ENCODE measurements around the gene TEX14. TPM values are rescaled to one million over a fixed set of nuclear protein-coding genes. Genes with fewer than 3 reads are reported as not detected.

TEX14 gene
- total and polyA plus RNA-seq, 10 of the 15 experiments (the other 5 are each of a cell fraction or from before 2014, with no cell fraction given): 0.15 to 1.3 (median 0.66) TPM

- Histone ChIP-seq H3K9ac (ENCODE audit: control insufficient read depth, insufficient read depth, low read length) (no peak overlapping the region), H3K4me1 (ENCODE audit: control insufficient read depth, insufficient read depth, low read length) (peaks cover 17% of the 10 kb centered on the region), H3K27me3 (replicated peaks in 1 of 2; ENCODE audit: control insufficient read depth in 2 of 2, insufficient read depth in 2 of 2, low read length in 1 of 2) (no peaks in the 10 kb centered on the region), H3K9me3 (replicated peaks; ENCODE audit: control insufficient read depth, insufficient read depth, low read length) (no peaks in the 10 kb centered on the region), H3K4me2 (ENCODE audit: control insufficient read depth, insufficient read depth) (no peak overlapping the region), H3K36me3 (ENCODE audit: control insufficient read depth in 2 of 2, insufficient read depth in 2 of 2, low read length in 1 of 2) (peaks cover 0 to 4% of the 10 kb centered on the region in 2 experiments; a peak in 3 of 4 replicates), H3K79me2 (ENCODE audit: control insufficient read depth, insufficient read depth, low read length) (no peaks in the 10 kb centered on the region), H2AFZ (ENCODE audit: control insufficient read depth, low read depth, low read length) (no peak overlapping the region; the same call in 1 of the 2 replicates), H3K4me3 (no peak overlapping the region), H4K20me1 (ENCODE audit: control insufficient read depth, insufficient read depth) (no peaks in the 10 kb centered on the region), H3K27ac (ENCODE audit: control insufficient read depth, insufficient read depth) (no peak overlapping the region)
- POLR2A ChIA-PET: interaction anchor here (0.6 to 1.0 kb wide), 4 partner anchors 14 to 449 kb away, joined by 3 to 4 read pairs (median 3); no protein-coding TSS in a partner anchor
- peak; percentile 45; the same call in 2 of the 3 replicates for ATAC-seq
- BruUV-seq (replicated peaks): no TSS peak
- RAD21 ChIA-PET (ENCODE audit: unreplicated experiment): interaction anchor here (0.6 to 5.2 kb wide), 9 partner anchors 9 to 305 kb away, joined by 3 to 71 read pairs (median 3); partner anchors contain the start of gene RAD51C
- in situ Hi-C loops (cut with MboI) (loop anchor here (5.0 kb wide), 1 partner anchor 296 kb away; no protein-coding TSS in a partner anchor), intact Hi-C loops (cut with micrococcal nuclease; ENCODE audit: unreplicated experiment) (loop anchor here (1.0 kb wide), 1 partner anchor 294 kb away; no protein-coding TSS in a partner anchor)
- CTCF ChIA-PET: interaction anchor here (0.6 to 6.1 kb wide), 24 partner anchors 8 to 494 kb away, joined by 3 to 110 read pairs (median 4); partner anchors contain the start of genes RAD51C and TEX14
- SMC1A ChIA-PET (ENCODE audit: uncharacterized antibody, unreplicated experiment): interaction anchor here (0.6 to 5.7 kb wide), 15 partner anchors 9 to 318 kb away, joined by 3 to 62 read pairs (median 3); no protein-coding TSS in a partner anchor
- no peak for FAIRE-seq
- 49% methylated on average over 4 of the region's 4 CpGs for WGBS (ENCODE audit: insufficient coverage, insufficient replicate concordance, low lambda C conversion rate, missing lambda C conversion rate)
- no peak for DNase-seq (ENCODE audit: low read depth, low spot score)
- TF ChIP-seq ATF2 (IDR thresholded peaks at IDR 0.05; ENCODE audit: low read length) (no peak), HDAC2 (IDR thresholded peaks at IDR 0.05) (no peak), GABPA (IDR thresholded peaks at IDR 0.05; ENCODE audit: low read depth) (no peak), NFXL1 (IDR thresholded peaks at IDR 0.05; ENCODE audit: borderline replicate concordance) (0 out of 2 replicates have a peak, but pooled peaks have one; percentile 19), NBN (IDR thresholded peaks at IDR 0.05) (no peak), CREB1 (IDR thresholded peaks at IDR 0.05; ENCODE audit: low read depth) (no peak), RELA (IDR thresholded peaks at IDR 0.05; ENCODE audit: borderline replicate concordance, partially characterized antibody) (no peak), SMC3 (IDR thresholded peaks at IDR 0.05; ENCODE audit: borderline replicate concordance, low read length) (peak; percentile 71; the same call in 1 of the 2 replicates), BHLHE40 (IDR thresholded peaks at IDR 0.05; ENCODE audit: borderline replicate concordance in 1 of 2, low read depth in 2 of 2, low read length in 1 of 2) (no peak), EGR1 (IDR thresholded peaks at IDR 0.05; ENCODE audit: borderline replicate concordance in 1 of 2, low read depth in 2 of 2, low read length in 2 of 2) (no peak), SKIL (IDR thresholded peaks at IDR 0.05; ENCODE audit: low read depth, poor library complexity, severe bottlenecking) (peak; percentile 35), YY1 (IDR thresholded peaks at IDR 0.05; ENCODE audit: low read depth, low read length) (no peak), ETV6 (conservative IDR thresholded peaks at IDR 0.05 in 1 of 2, IDR thresholded peaks at IDR 0.05 in 1 of 2; ENCODE audit: borderline replicate concordance in 1 of 2, low read depth in 1 of 2) (peak in 1 of 2 experiments; percentile 89; a peak in 1 of 4 replicates), SIN3A (IDR thresholded peaks at IDR 0.05; ENCODE audit: low read depth, low read length) (no peak), SMAD1 (IDR thresholded peaks at IDR 0.05; ENCODE audit: low read depth, partially characterized antibody) (no peak), ZZZ3 (IDR thresholded peaks at IDR 0.05; ENCODE audit: control insufficient read depth, insufficient read length, low read depth) (no peak), HCFC1 (IDR thresholded peaks at IDR 0.05; ENCODE audit: low read length) (no peak), CTCF (IDR thresholded peaks at IDR 0.05 in 2 of 3, conservative IDR thresholded peaks at IDR 0.05 in 1 of 3; ENCODE audit: control insufficient read depth in 2 of 3, extremely low read depth in 1 of 3, insufficient read depth in 1 of 3, low read depth in 3 of 3, low read length in 3 of 3) (peak; percentile 57 to 71 (median 59))
Measured at GRCh38 chr17:58710948-58711552, 19.2 kb upstream of the TEX14 start.

All from GM12878 (cell line).